ENCODE results near the gene POU6F2. TPM values are rescaled to one million over a fixed set of nuclear protein-coding genes. Genes with fewer than 3 reads are reported as not detected.
A peak's percentile ranks its signal among the peaks of the same experiment; 100 is the strongest.

POU6F2 gene
- total RNA-seq, 8 experiments from 2014 or later: 0.15 to 11.1 (median 6.9) TPM; not detected in 1

DNA sequence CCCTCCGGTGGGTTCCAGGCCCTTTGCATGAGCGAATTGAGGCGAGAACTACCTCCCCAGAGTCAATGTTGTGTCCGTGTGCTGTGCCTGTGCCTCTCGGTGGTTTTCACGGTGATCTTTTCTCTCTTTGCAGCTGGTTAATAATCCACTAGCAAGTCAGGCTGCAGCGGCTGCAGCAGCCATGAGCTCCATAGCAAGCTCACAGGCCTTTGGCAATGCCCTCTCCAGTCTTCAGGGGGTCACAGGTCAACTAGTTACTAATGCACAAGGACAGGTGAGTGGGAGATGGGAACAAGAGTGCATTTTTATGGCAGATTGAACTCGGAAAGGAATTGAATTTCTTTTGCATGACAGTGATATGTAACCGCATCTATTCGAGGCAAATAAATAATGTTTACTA, 428.8 kb downstream of the POU6F2 start:
- Histone ChIP-seq H3K4me3 (no peak overlapping the region), H3K4me1 (replicated peaks in 1 of 2) (peaks cover 15 to 25% of the 10 kb centered on the region in 2 donors), H3K27ac (no peak overlapping the region)
- peak in 1 of 8 experiments; percentile 20 for ATAC-seq (replicated peaks in 6 of 8)
- in situ Hi-C loops (cut with MboI; ENCODE audit: low pct_unique_long_range_greater_than_20kb in 2 of 9, low sequenced_read_pairs in 9 of 9, unreplicated experiment in 9 of 9): no loop called here
- WGBS, 10 experiments: 17 to 90% (median 45%) methylated on average over 2 to 6 of the region's 10 CpGs

DNA sequence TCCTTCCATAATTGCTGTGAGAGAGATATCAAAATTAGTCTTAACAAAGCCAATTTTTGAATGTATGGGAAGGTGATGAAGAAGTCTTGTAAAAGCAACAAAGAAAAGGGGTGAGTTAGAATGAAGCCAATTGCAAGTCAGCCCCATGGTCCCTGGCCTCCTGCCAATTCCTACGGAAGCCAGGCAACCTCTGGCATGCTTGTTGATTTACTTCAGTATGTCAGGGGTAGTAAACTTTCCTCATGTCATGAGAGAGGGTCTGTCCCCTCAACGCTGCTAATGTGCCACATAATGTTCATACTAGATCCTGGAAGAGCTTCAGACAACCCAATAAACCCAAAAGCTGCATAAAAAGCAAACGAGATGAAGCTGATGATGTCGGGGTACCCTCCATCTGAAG, 429.4 kb downstream of the POU6F2 start:
- H3K27ac ChIP-seq: no peak overlapping the region
- 0 to 73% (median 16%) methylated on average over 1 to 4 of the region's 4 CpGs; no CpG with 5 or more reads in 4 of the 10 experiments for WGBS, 10 experiments
- no peak overlapping the region for H3K4me3 ChIP-seq
- in situ Hi-C loops (cut with MboI; ENCODE audit: low pct_unique_long_range_greater_than_20kb in 2 of 9, low sequenced_read_pairs in 9 of 9, unreplicated experiment in 9 of 9): no loop called here
- H3K4me1 ChIP-seq (replicated peaks in 1 of 2): peaks cover 11 to 25% of the 10 kb centered on the region in 2 donors
- peak in 2 of 8 experiments; percentile 33 to 82 for ATAC-seq (replicated peaks in 6 of 8)

DNA sequence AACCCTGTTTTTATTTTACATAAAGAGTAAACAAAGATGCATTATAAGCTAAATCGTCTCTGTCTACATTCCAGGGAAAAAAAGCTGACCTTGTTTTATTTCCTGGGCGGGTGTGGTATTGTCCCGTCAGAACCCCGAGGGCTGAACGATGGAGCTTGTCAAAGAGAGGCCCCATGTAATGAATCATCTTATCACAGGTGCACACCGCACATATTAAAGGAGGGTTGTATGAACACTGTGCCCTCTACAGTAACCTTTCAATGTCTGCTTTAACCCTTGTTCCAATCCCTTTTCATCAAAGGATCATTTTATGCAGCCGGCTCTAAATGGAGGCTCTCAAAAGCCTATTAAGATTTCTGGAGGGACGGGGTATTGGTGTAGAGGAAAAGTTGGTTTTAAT, 430.0 kb downstream of the POU6F2 start:
- Histone ChIP-seq H3K27ac (no peak overlapping the region), H3K4me1 (replicated peaks in 1 of 2) (peaks cover 11 to 25% of the 10 kb centered on the region in 2 donors), H3K4me3 (no peak overlapping the region)
- in situ Hi-C loops (cut with MboI; ENCODE audit: low pct_unique_long_range_greater_than_20kb in 2 of 9, low sequenced_read_pairs in 9 of 9, unreplicated experiment in 9 of 9): no loop called here
- ATAC-seq (replicated peaks in 6 of 8): no peak
- 40 to 100% (median 58%) methylated on average over 1 to 6 of the region's 8 CpGs for WGBS, 10 experiments

DNA sequence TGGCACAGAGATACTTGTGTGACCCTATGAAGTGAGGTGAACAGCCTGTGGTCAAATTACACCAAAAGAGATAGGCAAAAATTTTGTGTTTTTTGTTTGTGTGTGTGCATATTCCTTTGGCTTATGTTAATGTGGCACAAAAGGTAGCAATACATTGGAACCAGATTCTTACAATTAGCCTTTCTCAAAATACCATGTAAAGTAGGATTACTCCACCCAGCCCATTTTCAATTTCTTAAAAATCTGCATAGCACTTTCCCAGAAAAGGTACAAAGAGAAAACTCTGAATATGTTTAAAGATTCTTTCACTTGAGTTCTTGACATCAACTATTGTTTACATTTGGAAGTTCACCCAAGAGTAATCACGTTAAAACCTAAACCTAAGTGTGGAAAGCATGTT, 431.2 kb downstream of the POU6F2 start:
- 0 to 100% (median 69%) methylated on average over 1 of the region's 1 CpG; no CpG with 5 or more reads in 2 of the 10 experiments for WGBS, 10 experiments
- peak in 3 of 8 experiments; percentile 29 to 60 (median 56) for ATAC-seq (replicated peaks in 6 of 8)
- in situ Hi-C loops (cut with MboI; ENCODE audit: low pct_unique_long_range_greater_than_20kb in 2 of 9, low sequenced_read_pairs in 9 of 9, unreplicated experiment in 9 of 9): no loop called here
- Histone ChIP-seq H3K4me1 (replicated peaks in 1 of 2) (peaks cover 11 to 25% of the 10 kb centered on the region in 2 donors), H3K4me3 (no peak overlapping the region), H3K27ac (no peak overlapping the region)

DNA sequence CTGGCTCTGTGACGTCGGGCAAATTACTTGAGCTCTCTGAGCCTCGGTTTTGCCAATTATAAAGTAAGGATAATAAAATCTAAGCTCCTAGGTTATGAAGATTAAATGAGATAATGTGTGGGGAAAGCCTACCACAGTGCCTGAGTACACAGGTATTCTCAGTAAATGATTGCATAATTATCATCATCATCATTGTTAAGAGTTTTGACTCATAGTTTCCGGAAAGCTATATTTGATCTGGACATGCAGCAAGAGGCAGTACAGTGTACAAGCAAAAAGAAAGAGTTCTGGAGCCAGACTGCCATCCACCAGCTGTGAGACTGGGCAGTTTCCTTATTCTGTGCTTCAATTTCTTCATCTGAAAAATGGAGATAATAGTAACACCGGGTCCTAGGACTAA, 432.9 kb downstream of the POU6F2 start:
- ATAC-seq (replicated peaks in 6 of 8): no peak
- Histone ChIP-seq H3K4me1 (replicated peaks in 1 of 2) (peaks cover 11 to 25% of the 10 kb centered on the region in 2 donors), H3K27ac (no peak overlapping the region), H3K4me3 (no peak overlapping the region)
- 40 to 100% (median 93%) methylated on average over 1 to 5 of the region's 5 CpGs; no CpG with 5 or more reads in 2 of the 10 experiments for WGBS, 10 experiments
- in situ Hi-C loops (cut with MboI; ENCODE audit: low pct_unique_long_range_greater_than_20kb in 2 of 9, low sequenced_read_pairs in 9 of 9, unreplicated experiment in 9 of 9): no loop called here

DNA sequence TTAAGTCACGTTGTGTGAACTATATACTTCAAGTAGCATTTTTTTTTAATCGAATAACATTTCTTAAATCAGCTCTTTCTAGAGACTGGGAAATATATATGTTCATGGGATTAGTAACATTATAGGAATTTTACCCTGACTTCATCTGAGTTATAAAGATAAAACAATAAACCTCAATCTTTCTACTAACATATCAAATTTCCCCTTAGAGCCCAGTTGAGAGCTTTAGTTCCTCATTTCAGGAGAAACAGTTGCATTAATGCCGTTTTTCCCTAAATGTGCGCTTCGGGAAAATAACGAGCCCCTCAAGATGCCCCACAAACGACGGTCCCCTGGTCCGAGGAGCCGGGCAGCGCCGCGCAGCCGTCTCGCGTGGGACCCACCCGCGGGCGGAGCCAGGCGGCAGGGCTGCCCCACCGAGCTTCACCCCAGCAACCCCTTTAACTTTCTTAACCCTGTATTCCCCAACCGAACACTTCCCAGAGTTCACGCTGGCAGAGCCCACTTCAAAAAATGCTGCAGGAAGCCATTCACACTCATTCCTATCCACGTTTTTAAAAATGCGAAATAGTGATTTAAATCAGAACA, 436.0 kb downstream of the POU6F2 start:
- Histone ChIP-seq H3K27ac (no peak overlapping the region), H3K4me3 (peak overlapping the region; percentile 30 to 44 (median 37)), H3K4me1 (replicated peaks in 1 of 2) (no peaks in the 10 kb centered on the region)
- in situ Hi-C loops (cut with MboI; ENCODE audit: low pct_unique_long_range_greater_than_20kb in 2 of 9, low sequenced_read_pairs in 9 of 9, unreplicated experiment in 9 of 9): no loop called here
- 6 to 80% (median 34%) methylated on average over 1 to 17 of the region's 25 CpGs for WGBS, 10 experiments
- ATAC-seq (replicated peaks in 6 of 8): peak; percentile 10 to 53 (median 46)

DNA sequence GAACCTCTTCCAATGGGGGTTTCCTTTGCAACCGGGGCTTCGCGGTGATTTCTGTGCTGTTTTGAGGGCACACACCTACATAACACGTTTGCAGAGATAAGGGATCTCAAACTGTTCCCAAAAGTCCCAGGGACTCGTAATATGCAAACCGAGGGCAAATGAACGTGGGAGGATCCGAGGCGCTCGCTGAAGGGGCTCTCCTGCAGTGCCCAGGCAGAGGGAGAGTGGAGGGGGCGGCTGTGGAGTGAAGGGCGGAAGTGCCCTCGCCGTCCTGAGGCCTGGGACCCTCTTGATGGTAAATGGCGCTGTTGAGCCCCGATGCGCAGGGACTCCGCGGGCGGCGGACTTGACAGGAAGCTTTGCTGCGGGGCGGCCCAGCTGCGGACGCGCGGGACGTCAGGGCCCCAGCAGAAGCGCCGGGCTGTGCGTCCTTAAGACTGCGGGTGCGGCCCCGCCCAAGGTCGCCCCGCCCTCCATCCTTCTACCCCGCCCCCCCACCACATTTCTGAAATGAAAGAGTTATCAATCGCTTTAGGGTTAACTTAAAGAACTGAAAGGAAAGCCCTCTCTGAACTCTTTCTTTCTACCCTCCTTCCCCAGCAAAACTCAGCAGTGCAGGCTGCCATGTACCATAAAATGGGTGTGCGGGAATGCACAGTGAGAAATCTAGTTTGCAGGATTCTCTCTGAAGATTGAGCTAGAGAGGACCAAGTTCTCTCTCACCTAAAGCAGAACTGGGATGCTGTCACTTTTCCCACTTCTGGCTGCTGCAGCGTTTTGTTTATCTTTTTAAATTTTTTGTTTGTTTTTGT, 436.7 kb downstream of the POU6F2 start:
- peak; percentile 87 to 98 (median 96) for ATAC-seq (replicated peaks in 6 of 8)
- no peak overlapping the region for H3K27ac ChIP-seq
- in situ Hi-C loops (cut with MboI; ENCODE audit: low pct_unique_long_range_greater_than_20kb in 2 of 9, low sequenced_read_pairs in 9 of 9, unreplicated experiment in 9 of 9): no loop called here
- no peaks in the 10 kb centered on the region for H3K4me1 ChIP-seq (replicated peaks in 1 of 2)
- peak overlapping the region; percentile 30 to 44 (median 37) for H3K4me3 ChIP-seq
- WGBS, 10 experiments: 0 to 56% (median 11%) methylated on average over 1 to 14 of the region's 40 CpGs; no CpG with 5 or more reads in 2 of the 10 experiments

DNA sequence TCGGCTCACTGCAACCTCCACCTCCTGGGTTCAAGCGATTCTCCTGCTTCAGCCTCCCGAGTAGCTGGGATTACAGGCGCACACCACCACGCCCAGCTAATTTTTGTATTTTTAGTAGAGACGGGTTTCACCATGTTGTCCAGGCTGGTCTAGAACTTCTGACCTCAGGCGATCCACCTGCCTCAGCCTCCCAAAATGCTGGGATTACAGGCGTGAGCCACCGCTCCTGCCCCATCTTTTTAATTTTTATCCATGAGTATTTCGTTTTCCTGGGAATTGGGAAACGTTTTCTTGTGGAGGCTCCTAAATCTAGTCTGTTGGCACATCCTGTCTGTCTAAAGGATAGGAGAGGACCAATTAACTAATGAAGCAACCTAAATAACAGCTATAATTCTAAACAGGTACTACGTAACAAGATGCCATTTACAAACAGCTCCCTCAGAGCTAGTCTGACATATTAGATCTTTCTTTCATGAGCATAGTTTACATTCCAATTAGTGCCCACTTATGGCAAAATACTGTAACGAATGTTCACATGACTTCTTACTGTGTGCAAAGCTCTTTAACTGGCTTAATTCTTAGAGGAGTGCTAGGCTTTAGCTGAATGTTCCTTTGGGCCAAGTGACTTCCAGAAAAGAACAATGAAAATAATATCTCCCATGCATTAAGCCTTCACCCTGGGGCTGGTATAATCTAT, 437.5 kb downstream of the POU6F2 start:
- Histone ChIP-seq H3K27ac (no peak overlapping the region), H3K4me3 (no peak overlapping the region), H3K4me1 (replicated peaks in 1 of 2) (no peaks in the 10 kb centered on the region)
- in situ Hi-C loops (cut with MboI; ENCODE audit: low pct_unique_long_range_greater_than_20kb in 2 of 9, low sequenced_read_pairs in 9 of 9, unreplicated experiment in 9 of 9): no loop called here
- no peak for ATAC-seq (replicated peaks in 6 of 8)
- 21 to 100% (median 89%) methylated on average over 2 to 11 of the region's 13 CpGs; no CpG with 5 or more reads in 1 of the 10 experiments for WGBS, 10 experiments

DNA sequence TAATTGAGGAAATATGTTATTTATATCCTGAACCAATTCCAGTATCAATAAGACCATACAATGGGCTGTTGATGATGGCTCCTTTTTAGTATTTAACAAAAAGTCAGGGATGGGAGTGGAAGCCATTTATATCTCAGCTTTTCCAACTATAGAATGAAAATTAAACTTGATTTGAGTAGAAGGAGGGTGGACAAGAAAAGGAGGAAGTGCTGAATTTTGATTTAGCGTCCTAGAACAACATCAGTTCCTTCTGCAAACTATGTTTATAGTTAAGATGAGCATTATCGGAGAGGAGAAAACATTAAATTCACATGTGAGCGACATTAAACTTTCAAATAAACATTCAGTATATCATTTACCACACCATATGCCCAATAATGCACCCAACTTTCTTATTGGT, 439.2 kb downstream of the POU6F2 start:
- in situ Hi-C loops (cut with MboI; ENCODE audit: low pct_unique_long_range_greater_than_20kb in 2 of 9, low sequenced_read_pairs in 9 of 9, unreplicated experiment in 9 of 9): no loop called here
- H3K4me3 ChIP-seq: no peak overlapping the region
- no peak overlapping the region for H3K27ac ChIP-seq
- H3K4me1 ChIP-seq (replicated peaks in 1 of 2): no peaks in the 10 kb centered on the region
- no peak for ATAC-seq (replicated peaks in 6 of 8)
- WGBS, 10 experiments: 56 to 100% (median 95%) methylated on average over 1 to 3 of the region's 3 CpGs; no CpG with 5 or more reads in 1 of the 10 experiments

DNA sequence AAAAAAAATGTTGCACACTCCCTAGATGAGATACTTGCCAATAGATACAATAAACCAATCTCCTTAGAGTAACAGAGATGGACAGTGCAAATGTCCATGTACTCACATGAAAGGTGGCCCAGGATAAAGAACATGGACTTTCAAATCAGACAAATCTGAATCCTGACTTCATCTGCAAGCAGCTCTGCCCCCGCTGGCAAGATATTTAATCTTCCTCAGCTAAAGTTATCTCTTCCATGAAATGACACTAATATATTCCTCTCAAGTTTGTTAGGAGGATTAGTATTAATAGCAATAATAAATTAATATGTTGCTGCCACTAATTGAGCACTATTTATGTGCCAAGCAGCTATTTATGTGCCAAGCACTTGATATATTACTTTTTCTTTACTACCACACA, 439.9 kb downstream of the POU6F2 start:
- in situ Hi-C loops (cut with MboI; ENCODE audit: low pct_unique_long_range_greater_than_20kb in 2 of 9, low sequenced_read_pairs in 9 of 9, unreplicated experiment in 9 of 9): no loop called here

DNA sequence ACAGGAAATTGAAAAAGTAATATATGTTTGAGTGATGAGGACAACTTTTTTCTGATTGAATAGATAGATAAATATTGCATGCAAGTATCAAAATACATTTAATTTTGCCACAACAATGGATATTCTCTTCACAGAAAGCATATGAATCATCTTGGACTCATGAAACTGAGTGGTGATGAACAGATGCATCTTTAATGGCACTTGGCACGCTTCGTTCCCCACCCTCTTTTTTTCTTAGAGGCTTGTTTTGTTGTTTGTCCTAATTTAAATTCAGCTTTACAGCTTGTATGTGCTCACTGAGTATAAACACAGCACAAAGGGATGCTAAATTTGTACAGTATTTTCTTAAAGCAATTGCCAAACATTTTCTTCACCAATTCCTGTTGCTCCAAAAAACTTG, 443.5 kb downstream of the POU6F2 start:
- Histone ChIP-seq H3K4me1 (replicated peaks in 1 of 2) (no peaks in the 10 kb centered on the region), H3K4me3 (no peak overlapping the region), H3K27ac (no peak overlapping the region)
- in situ Hi-C loops (cut with MboI; ENCODE audit: low pct_unique_long_range_greater_than_20kb in 2 of 9, low sequenced_read_pairs in 9 of 9, unreplicated experiment in 9 of 9): no loop called here
- 0 to 100% (median 86%) methylated on average over 1 to 2 of the region's 2 CpGs; no CpG with 5 or more reads in 4 of the 10 experiments for WGBS, 10 experiments
- peak in 2 of 8 experiments; percentile 40 to 53 for ATAC-seq (replicated peaks in 6 of 8)

More for the DNA sequence above, 439.9 kb downstream of the POU6F2 start:
- 63 to 100% (median 91%) methylated on average over 1 of the region's 1 CpG; no CpG with 5 or more reads in 4 of the 10 experiments for WGBS, 10 experiments
- H3K27ac ChIP-seq: no peak overlapping the region
- no peak overlapping the region for H3K4me3 ChIP-seq
- ATAC-seq (replicated peaks in 6 of 8): no peak
- H3K4me1 ChIP-seq (replicated peaks in 1 of 2): no peaks in the 10 kb centered on the region

DNA sequence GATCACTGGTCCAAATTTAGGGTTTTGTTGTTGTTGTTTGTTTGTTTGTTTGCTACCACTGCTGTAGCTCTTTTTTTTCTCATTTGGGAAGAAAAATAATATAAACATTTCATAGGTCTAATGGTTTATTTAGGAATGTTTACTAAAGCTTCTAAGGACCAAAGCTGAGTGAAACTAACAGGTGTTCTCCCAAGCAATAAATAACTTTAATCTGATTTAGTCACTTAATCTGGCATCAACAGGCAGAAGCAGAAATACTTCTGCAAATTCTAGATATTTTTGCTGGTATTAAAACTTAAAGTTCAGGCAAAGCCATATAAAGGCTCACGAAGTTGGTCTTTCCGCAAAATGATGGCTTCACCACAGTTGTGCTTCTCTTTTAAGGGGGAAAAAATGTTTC, 444.0 kb downstream of the POU6F2 start:
- in situ Hi-C loops (cut with MboI; ENCODE audit: low pct_unique_long_range_greater_than_20kb in 2 of 9, low sequenced_read_pairs in 9 of 9, unreplicated experiment in 9 of 9): no loop called here
- ATAC-seq (replicated peaks in 6 of 8): no peak
- no peak overlapping the region for H3K27ac ChIP-seq
- no peaks in the 10 kb centered on the region for H3K4me1 ChIP-seq (replicated peaks in 1 of 2)
- 70 to 100% (median 95%) methylated on average over 2 of the region's 2 CpGs for WGBS, 10 experiments
- no peak overlapping the region for H3K4me3 ChIP-seq

DNA sequence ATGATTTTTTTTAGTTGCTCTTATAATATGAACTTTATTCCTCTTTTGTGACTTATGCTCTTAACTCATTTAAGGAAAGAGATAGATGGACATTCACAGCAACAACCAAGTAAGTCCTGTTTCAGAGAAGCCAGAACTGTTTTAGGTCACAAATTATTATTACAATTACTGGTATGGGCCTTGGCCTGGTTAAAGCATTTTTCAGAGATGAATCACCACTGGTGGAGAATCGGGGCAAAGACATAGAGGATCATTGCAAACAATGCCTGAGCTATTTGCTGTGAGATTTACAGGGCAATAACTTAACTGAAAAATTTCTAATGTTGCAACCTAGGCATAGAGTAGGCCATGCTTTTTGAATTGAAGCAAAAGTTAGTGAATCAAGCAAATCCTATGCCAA, 450.5 kb downstream of the POU6F2 start:
- 0 to 80% (median 78%) methylated on average over 1 of the region's 1 CpG; no CpG with 5 or more reads in 4 of the 10 experiments for WGBS, 10 experiments
- Histone ChIP-seq H3K4me1 (replicated peaks in 1 of 2) (peaks cover 28 to 30% of the 10 kb centered on the region in 2 donors), H3K4me3 (no peak overlapping the region), H3K27ac (no peak overlapping the region)
- in situ Hi-C loops (cut with MboI; ENCODE audit: low pct_unique_long_range_greater_than_20kb in 2 of 9, low sequenced_read_pairs in 9 of 9, unreplicated experiment in 9 of 9): no loop called here
- peak in 2 of 8 experiments; percentile 66 to 75 for ATAC-seq (replicated peaks in 6 of 8)
